ENCODE measurements around the gene SLC30A10.

DNA sequence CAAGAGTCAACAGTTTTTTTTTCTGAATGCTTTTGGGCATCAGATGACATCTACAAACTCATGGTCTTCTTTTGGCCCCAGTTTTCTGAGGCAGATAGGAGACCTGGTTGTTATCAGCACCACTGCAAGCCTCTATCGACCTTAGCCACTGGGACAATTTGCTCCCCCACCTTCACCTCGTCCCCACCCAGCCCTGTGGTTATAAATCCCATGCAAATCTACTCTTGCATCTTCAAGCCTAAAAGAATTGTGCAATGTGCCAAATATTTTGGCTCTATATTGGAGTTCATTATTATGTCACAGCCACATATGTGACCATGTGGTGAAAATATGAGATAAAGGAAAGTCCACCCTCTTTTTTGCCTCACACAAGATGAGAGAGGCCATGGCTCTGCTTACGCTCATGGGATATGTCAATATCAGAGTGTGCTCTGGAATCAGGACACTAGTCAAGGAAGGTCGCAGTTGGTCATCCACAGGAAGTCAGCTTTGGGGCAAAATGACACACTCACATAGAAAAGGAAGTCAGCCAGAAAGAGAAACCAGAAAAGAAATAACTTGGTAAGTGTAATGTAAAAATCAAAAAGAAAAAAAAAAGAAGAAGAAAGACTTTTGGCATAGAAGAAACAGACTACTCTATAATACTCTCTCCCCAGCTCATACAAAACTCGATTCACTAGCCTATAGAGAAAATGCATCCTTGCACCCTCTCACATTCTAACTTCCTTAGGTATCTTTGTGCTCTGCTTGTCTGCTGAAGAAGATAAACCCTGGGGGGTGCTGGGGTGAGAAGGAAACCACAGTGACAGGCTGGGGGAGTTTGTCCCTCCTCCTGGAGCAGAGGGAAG, 21.2 kb downstream of the SLC30A10 start:
- TF ChIP-seq, protein P1, sequence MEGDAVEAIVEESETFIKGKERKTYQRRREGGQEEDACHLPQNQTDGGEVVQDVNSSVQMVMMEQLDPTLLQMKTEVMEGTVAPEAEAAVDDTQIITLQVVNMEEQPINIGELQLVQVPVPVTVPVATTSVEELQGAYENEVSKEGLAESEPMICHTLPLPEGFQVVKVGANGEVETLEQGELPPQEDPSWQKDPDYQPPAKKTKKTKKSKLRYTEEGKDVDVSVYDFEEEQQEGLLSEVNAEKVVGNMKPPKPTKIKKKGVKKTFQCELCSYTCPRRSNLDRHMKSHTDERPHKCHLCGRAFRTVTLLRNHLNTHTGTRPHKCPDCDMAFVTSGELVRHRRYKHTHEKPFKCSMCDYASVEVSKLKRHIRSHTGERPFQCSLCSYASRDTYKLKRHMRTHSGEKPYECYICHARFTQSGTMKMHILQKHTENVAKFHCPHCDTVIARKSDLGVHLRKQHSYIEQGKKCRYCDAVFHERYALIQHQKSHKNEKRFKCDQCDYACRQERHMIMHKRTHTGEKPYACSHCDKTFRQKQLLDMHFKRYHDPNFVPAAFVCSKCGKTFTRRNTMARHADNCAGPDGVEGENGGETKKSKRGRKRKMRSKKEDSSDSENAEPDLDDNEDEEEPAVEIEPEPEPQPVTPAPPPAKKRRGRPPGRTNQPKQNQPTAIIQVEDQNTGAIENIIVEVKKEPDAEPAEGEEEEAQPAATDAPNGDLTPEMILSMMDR (IDR thresholded peaks at IDR 0.05; ENCODE audit: poor library complexity, severe bottlenecking), result no peak
- no peak for TF ChIP-seq RAD21 (conservative IDR thresholded peaks at IDR 0.05)

All from neural cell (in vitro differentiated cells).